Measurements from ENCODE around the gene RASA4B.

Gene RASA4B

DNA sequence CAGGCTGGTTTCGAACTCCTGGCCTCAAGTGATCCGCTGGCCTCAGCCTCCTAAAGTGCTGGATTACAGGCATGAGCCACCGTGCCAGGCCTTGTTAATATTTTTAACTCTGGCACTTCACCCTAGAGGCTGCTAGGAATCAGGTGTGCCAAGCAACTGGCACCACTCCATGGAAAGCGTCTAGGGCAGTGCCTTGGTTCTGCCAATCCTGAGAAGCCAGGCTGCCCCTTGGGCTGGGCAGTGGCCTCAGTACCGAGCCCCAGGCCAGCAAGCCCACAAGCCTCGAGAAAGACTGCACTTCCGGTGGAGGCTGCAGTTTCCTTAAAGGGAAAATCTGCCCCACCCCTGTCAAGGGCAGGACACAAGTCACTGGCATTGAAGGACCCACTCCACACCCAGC, 64.3 kb downstream of the RASA4B start:
- DNase-seq (ENCODE audit: low spot score): no peak

DNA sequence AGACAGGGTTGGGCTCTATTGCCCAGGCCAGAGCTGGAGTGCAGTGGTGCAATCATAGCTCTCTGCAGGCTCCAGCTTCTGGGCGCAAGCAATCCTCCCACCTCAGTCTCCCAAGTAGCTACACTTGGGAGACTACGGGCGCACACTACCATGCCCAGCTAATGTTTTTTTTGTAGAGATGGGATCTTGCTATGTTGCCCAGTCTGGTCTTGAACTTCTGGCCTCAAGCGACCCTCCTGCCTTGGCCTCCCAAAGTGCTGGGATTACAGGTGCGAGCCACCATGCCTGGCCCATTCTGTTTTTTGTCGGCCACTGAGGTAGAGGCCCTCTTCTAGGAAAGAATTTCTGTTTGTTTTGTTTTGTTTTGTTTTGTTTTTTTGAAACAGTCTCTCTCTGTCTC, 65.1 kb downstream of the RASA4B start:
- DNase-seq (ENCODE audit: low spot score): no peak

DNA sequence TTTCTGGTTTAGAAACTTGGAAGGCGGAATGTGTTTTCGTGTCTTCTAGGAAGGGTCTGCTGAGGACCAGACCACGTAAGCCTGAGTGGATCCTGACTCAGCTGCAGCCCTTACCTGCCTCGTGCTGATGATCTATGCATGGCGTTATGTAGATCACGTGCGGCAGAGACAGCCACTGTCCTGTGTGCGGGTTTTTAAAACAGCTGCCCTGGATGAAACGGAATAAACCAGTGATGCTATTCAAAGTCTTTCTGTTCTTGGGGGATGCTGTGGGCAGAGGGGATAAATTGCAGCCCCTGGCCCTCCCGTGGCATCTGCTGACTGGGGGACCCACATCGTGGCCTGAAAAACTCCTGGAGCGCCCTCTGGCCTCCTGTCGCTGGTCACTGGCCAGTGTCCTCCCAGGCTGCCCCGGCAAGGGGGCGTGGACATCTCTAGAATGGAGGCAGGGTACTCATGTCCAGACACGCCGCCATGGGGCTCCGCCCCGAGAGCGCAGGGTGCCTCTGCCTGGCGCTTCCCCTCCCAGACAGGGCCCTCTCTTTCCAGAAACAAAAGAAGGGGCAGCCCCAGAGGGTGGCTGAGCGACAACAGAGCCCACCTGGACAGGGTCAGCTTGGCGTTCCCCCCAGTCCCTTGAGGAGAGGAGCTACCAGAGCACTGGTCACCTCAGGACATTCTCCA, 66.1 kb downstream of the RASA4B start:
- DNase-seq (ENCODE audit: low spot score): no peak

DNA sequence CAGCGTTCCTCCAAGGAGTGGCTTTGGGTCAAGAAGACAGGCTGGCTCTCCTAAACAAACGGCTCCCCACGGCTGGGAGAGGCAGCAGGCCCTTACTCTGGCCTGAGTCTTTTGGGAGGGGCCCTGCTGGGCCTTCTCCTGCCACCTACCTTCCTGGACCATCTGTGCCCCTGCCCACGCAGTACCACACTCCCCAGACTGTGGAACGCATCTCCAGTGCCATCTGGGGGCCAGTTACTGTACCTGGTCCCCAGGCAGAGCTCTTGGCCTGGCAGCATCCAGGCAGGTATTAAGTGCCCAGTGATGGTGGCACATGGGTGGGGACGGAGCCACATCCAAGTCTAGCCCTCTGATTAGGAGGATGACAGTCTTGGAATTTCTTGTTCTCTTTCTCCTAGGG, 67.3 kb downstream of the RASA4B start:
- no peak for DNase-seq (ENCODE audit: low spot score)

DNA sequence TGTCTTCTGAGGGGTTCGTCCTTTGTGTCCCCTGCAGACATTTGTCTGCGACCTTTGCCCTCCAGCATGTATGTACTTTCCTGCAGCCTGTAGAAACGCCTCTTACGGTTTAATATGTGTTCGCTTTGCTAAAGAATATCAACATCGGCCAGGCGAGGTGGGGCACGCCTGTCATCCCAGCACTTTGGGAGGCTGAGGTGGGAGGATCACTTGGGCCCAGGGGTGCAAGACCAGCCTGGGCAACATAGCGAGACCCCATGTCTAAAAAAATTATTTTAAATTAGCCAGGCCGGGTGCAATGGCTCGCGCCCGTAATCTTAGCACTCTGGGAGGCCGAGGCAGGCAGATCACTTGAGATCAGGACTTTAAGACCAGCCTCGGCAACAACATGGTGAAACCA, 68.4 kb downstream of the RASA4B start:
- DNase-seq (ENCODE audit: low spot score): no peak

DNA sequence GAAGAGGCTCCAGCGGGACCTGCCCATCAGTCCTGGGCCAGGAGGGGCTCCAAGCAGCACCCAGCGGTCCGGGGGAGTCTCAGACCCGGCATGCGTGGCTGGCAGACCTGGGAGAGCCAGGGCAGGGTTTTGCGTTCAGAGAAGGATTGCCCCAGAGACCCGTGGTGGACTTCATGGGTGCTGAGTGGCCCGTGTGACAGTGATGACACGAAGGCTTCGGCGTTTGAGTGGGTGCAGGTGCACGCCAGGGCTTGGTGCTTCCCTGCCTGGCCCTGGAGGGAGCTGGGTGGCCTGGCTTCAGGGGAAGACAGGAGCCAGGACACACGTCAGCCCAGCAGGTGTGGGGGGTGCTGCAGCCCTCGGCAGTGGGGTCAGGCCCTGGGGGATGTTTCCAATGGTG, 70.3 kb downstream of the RASA4B start:
- DNase-seq (ENCODE audit: low spot score): no peak

DNA sequence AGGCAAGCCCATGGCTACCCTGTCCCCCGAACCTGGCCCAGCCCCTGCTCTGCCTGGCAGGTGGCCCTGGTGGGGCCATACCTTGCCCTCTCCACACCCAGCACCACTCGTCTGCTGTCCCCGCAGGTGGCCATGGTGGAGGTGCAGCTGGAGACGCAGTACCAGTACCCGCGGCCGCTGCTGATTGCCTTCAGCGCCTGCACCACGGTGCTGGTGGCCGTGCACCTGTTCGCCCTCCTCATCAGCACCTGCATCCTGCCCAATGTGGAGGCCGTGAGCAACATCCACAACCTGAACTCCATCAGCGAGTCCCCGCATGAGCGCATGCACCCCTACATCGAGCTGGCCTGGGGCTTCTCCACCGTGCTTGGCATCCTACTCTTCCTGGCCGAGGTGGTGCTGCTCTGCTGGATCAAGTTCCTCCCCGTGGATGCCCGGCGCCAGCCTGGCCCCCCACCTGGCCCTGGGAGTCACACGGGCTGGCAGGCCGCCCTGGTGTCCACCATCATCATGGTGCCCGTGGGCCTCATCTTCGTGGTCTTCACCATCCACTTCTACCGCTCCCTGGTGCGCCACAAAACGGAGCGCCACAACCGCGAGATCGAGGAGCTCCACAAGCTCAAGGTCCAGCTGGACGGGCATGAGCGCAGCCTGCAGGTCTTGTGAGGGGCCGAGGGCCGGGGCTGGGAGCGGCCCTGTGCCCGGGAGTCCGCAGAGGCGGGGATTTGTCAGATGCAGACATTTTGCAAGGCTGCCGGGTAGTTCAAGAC, 71.0 kb downstream of the RASA4B start:
- no peak for DNase-seq (ENCODE audit: low spot score)

DNA sequence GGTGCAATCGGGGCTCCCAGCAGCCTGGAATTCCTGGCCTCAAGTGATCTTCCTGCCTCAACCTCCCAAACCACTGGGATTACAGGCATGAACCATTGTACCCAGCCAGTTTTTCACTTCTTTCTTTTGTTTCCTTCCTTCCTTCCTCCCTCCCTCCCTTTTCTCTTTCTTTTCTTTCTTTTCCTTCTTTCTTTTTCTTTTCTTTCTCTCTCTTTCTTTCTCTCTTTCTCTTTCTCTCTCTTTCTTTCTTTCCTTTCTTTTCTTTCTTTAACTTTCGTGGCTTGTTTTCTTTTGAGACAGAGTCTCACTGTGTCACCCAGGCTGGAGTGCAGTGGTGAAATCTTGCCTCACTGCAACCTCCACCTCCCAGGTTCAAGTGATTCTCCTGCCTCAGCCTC, 71.9 kb downstream of the RASA4B start:
- DNase-seq (ENCODE audit: low spot score): no peak

DNA sequence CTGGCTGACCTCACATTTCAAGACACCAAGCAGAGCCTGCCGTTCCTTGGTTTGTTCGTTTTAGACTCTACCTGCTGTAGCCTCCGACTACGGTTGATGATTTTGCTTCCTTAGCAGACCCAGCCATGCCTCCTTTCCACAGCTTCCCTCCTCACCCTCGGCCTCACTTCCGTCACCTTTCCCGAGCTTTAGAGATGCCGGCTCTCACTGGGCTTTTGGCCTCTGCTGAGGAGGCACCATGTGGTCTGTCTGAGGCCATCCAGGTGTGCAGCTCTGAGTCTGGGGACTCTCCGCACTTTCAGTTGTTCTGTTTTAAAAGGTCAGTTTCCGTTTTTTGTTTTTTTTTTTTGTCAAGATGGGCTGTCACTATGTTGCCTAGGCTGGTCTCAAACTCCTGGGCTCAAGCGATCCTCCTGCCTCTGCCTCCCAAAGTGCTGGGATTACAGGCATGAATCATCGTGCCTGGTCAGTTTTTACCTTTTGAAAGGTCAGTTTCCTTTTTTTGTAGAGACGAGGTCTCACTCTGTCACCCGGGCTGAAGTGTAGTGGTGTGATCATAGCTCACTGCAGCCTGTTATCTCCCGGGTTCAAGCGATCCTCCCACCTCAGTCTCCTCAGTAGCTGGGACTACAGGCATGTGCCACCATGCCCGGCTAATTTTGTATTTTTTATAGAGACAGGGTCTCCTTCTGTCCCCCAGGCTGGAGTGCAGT, 72.5 kb downstream of the RASA4B start:
- DNase-seq (ENCODE audit: low spot score): no peak

DNA sequence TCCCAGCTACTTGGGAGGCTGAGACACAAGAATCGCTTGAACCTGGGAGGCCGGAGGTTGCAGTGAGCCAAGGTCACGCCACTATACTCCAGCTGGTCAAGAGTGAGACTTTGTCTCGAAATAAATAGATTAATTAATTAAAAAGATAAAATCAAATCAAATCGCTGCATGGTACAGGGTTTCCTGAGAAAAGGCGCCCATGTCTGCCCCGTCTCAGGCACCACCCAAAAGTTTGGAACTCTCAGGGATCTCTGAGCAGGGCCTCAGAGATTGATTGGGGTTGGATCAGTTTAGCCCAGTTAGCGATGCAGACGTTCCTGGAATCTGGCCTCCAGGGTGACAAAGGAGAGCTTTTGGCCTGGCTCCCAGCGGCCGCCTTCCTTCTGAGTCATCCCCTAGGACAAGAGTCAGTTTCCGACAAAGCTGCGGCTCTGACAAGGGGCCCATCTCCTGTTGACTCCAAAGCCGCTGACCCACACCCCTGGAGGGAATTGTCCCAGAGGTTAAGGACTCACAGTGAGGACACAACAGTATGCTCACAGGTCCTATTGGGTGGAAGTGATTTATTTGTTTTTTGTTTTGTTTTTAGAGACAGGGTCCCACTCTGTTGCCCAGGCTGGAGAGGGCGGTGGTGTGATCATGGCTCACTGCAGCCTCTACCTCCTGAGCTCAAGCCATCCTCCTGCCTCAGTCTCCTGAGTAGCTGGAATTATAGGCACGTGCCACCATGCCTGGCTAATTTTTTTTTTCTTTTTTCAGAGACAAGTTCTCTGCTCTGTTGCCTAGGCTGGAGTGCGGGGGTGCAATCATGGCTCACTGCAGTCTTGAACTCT, 77.4 kb downstream of the RASA4B start:
- peak; percentile 85 for DNase-seq (ENCODE audit: low spot score)

DNA sequence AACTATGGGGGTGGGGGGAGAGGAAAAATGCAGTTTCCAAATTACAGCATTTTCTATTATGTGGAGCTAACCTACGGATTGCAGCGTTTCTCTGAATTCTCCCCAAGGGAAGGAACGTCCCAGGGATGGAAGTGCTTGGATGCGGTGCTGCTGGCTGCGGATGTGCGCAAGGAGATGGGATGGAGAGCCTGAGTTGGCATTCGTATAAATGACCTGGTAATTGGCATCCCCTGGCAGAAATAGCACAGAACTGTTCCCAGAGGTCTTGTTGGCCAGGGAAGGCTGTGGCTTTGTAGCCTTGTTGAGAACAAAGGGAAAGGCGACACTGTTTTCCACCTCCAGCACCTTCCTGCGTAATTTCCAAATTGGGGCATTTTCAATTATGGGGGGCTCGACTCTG, 81.5 kb downstream of the RASA4B start:
- no peak for DNase-seq (ENCODE audit: low spot score)

DNA sequence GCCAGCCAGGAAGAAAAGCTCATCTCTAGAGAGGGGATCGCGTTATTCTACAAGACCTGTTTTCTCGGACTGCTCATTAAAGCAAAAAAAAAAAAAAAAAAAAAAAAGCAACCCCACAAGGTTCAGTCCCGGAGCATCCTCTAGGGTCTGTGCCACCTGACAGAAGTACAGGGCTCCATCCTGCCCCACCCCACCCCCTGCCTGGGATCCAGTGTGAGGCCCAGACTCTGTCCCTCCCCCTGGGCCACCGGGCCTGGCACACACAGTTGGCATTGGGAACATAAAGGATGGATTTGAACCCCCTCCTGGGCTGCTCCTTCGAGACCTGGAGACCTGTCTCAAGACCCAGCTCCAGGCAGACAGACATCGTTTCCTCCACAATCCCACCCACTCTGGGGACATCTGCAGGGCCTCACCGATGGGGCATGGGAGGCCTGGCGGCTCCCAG, 83.5 kb downstream of the RASA4B start:
- DNase-seq (ENCODE audit: low spot score): no peak

DNA sequence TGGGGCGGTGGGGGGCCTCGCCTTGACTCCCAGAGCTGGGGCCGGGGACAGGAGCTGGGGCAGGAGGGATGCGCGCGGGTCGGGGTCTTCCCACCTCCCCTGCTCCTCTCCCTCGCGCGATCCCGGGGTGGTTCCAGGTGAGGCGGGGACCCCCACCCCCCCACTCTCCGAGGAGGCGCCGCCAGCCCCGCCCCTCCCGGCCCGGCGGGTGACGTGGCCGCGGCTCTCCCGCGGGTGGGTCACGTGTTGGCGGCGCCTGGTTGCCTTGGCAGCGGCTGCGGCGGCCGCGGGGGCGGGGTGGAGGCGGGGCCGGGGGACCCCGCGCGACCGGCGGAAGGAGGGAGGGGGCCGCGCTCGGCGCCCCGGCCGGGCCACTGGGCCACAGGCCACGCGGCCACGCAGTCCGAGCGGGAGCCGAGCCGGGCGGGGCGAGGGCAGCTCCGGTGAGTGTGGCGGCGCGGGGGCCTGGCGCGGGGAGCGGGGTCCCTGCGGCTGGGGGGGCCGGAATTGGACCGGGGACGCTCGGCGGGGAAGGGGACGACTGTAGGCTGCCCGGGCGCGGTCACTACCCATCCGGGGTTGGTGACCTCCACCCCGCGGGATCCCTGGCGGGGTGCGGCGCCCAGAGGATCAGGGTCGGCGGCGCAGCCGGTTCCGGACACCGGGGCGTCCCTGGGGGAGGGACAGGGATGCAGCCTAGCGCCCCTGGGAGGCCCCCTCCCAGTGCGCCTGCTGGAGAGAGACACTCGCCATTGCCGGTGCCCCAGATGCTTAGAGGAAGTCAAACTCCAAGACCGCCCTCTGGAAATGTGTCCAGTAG, 84.1 kb downstream of the RASA4B start, which contains the start of gene ORAI2:
ORAI2 (plus strand) TSS at position 357 of the 820 bp plus-strand sequence. CDS start 5,382 bp downstream, outside the sequence.
- peak; percentile 81 for DNase-seq (ENCODE audit: low spot score)
